ENCODE measurements around the gene SLC16A11. TPM values are rescaled to one million over a fixed set of nuclear protein-coding genes. Genes with fewer than 3 reads are reported as not detected.

Gene SLC16A11
- total and polyA plus RNA-seq, 9 of the 15 experiments (the other 6 are each of a cell fraction or from before 2014, with no cell fraction given), result not detected

DNA sequence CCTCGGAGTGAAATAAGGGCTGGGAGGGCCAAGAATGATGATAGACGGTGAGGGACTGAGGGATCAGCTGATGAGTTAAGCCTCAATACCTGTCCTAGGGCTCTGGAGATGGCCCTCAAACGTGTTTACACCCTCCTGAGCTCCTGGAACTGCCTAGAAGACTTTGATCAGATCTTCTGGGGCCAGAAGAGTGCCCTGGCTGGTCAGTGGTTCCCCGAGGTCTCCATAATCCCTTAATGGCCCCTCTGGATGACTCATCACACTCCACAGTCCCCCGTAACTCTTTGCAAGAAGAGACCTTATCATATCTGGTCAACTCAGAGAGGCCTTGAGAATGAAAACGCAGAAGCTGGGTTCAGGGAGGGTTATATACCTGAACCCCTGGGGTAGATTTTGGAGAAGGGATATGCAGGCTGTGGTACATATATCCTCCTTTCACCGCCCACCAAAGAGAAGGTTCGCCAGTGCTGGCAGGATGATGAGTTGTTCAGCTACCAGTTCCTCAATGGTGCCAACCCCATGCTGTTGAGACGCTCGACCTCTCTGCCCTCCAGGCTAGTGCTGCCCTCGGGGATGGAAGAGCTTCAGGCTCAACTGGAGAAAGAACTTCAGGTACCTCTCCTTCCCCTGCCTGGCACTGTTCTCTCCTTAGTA lies 44.9 kb downstream of the SLC16A11 start (continued):
- TF ChIP-seq, protein P1, sequence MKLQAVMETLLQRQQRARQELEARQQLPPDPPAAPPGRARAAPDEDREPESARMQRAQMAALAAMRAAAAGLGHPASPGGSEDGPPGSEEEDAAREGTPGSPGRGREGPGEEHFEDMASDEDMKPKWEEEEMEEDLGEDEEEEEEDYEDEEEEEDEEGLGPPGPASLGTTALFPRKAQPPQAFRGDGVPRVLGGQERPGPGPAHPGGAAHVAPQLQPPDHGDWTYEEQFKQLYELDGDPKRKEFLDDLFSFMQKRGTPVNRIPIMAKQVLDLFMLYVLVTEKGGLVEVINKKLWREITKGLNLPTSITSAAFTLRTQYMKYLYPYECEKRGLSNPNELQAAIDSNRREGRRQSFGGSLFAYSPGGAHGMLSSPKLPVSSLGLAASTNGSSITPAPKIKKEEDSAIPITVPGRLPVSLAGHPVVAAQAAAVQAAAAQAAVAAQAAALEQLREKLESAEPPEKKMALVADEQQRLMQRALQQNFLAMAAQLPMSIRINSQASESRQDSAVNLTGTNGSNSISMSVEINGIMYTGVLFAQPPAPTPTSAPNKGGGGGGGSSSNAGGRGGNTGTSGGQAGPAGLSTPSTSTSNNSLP (IDR thresholded peaks at IDR 0.05; ENCODE audit: borderline replicate concordance, low read depth, low read length), result 0 out of 2 replicates have a peak, but pooled peaks have one; percentile 35
- TF ChIP-seq MXI1 (IDR thresholded peaks at IDR 0.05; ENCODE audit: low read depth, low read length) (no peak), XRCC3 (IDR thresholded peaks at IDR 0.05) (no peak), SMAD4 (CRISPR knock-in tag; conservative IDR thresholded peaks at IDR 0.05) (peak; percentile 59; the same call in 1 of the 2 replicates), RCOR1 (IDR thresholded peaks at IDR 0.05; ENCODE audit: borderline replicate concordance in 1 of 2, low read depth in 2 of 2, low read length in 2 of 2) (peak in 1 of 2 experiments; percentile 79; a peak in 2 of 4 replicates), RAD51 (IDR thresholded peaks at IDR 0.05; ENCODE audit: borderline replicate concordance, low read depth) (0 out of 2 replicates have a peak, but pooled peaks have one; percentile 9), ZFP36 (IDR thresholded peaks at IDR 0.05; ENCODE audit: low read depth, low read length, partially characterized antibody) (no peak), RAD21 (CRISPR knock-in tag; conservative IDR thresholded peaks at IDR 0.05 in 1 of 2, IDR thresholded peaks at IDR 0.05 in 1 of 2) (peak in 1 of 2 experiments; percentile 21; a peak in 2 of 4 replicates), POLR2A (conservative IDR thresholded peaks at IDR 0.05) (0 out of 2 replicates have a peak, but pooled peaks have one; percentile 16), ZNF431 (CRISPR knock-in tag; IDR thresholded peaks at IDR 0.05) (no peak), MEIS2 (IDR thresholded peaks at IDR 0.05; ENCODE audit: partially characterized antibody) (peak; percentile 25), ZNF589 (CRISPR knock-in tag; IDR thresholded peaks at IDR 0.05; ENCODE audit: low read depth) (peak; percentile 80), DPF2 (IDR thresholded peaks at IDR 0.05) (peak; percentile 94), MIER1 (IDR thresholded peaks at IDR 0.05; ENCODE audit: low read depth) (no peak), EHMT2 (IDR thresholded peaks at IDR 0.05) (0 out of 2 replicates have a peak, but pooled peaks have one; percentile 52)
- TF ChIP-seq, protein P2, sequence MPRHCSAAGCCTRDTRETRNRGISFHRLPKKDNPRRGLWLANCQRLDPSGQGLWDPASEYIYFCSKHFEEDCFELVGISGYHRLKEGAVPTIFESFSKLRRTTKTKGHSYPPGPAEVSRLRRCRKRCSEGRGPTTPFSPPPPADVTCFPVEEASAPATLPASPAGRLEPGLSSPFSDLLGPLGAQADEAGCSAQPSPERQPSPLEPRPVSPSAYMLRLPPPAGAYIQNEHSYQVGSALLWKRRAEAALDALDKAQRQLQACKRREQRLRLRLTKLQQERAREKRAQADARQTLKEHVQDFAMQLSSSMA (CRISPR knock-in tag; IDR thresholded peaks at IDR 0.05), result no peak
- TF ChIP-seq, protein P3, sequence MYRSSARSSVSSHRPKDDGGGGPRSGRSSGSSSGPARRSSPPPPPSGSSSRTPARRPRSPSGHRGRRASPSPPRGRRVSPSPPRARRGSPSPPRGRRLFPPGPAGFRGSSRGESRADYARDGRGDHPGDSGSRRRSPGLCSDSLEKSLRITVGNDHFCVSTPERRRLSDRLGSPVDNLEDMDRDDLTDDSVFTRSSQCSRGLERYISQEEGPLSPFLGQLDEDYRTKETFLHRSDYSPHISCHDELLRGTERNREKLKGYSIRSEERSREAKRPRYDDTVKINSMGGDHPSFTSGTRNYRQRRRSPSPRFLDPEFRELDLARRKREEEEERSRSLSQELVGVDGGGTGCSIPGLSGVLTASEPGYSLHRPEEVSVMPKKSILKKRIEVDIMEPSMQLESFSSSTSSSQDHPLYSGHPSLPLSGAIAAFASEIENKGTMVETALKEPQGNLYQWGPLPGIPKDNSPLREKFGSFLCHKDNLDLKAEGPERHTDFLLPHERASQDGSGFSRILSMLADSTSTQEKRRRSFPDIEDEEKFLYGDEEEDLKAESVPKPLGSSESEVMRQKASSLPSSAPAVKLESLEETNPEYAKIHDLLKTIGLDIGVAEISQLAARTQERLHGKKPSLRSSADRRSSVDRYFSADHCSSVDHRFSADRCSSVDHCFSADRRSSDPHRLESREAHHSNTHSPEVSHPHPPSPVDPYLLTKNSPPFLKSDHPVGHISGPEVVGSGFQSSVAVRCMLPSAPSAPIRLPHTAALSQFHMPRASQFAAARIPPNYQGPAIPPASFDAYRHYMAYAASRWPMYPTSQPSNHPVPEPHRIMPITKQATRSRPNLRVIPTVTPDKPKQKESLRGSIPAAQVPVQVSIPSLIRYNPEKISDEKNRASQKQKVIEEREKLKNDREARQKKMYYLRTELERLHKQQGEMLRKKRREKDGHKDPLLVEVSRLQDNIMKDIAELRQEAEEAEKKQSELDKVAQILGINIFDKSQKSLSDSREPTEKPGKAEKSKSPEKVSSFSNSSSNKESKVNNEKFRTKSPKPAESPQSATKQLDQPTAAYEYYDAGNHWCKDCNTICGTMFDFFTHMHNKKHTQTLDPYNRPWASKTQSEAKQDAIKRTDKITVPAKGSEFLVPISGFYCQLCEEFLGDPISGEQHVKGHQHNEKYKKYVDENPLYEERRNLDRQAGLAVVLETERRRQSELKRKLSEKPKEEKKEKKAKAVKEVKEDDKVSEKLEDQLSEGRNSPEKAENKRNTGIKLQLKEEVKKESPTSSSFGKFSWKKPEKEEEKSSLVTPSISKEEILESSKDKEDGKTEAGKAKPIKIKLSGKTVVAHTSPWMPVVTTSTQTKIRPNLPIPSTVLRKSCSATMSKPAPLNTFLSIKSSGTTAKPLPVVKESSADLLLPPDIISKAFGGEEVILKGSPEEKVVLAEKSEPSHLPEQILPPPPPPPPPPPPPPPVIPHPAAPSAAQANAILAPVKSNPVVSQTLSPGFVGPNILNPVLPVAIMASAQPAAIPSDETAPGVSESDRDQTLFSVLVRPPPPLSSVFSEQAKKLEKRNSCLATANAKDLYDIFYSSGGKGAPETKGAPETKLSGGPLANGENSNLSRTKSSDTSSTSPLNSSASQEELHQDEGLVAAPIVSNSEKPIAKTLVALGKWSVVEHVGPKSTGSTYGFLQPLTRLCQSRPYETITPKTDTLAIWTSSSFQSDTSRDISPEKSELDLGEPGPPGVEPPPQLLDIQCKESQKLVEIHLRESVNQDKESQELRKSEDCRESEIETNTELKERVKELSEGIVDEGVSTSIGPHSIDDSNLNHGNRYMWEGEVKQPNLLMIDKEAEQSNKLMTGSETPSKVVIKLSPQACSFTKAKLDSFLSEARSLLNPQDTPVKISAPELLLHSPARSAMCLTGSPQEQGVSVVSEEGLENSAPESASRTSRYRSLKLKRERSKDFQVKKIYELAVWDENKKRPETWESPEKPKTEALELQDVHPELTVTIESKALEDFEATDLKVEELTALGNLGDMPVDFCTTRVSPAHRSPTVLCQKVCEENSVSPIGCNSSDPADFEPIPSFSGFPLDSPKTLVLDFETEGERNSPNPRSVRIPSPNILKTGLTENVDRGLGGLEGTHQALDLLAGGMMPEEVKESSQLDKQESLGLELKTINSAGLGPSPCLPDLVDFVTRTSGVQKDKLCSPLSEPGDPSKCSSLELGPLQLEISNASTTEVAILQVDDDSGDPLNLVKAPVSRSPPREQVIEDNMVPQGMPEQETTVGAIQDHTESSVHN (IDR thresholded peaks at IDR 0.05; ENCODE audit: borderline replicate concordance in 1 of 2, low read depth in 1 of 2), result no peak
